DOHH2 (cell line): ENCODE measurements around the gene SUN2.

Experiments used
- EZH2phosphoT487 ChIP-seq: fragments of 200-600 bp; sonication (generic); IDR thresholded peaks from 2 replicates; pipeline ENCODE4 v1.6.1; 2017; ENCODE audit warnings: borderline replicate concordance, mild to moderate bottlenecking, antibody characterized with exemption, low read length, moderate library complexity, mixed read lengths
- TF ChIP-seq, protein P1 (sequence below): fragments of 200-600 bp; sonication (generic); IDR thresholded peaks from one replicate; pipeline ENCODE4 v1.5.1; 2014; ENCODE audit warnings: antibody characterized with exemption, mild to moderate bottlenecking, low read depth, low read length; ENCODE audit not compliant: poor library complexity, severe bottlenecking

DNA sequence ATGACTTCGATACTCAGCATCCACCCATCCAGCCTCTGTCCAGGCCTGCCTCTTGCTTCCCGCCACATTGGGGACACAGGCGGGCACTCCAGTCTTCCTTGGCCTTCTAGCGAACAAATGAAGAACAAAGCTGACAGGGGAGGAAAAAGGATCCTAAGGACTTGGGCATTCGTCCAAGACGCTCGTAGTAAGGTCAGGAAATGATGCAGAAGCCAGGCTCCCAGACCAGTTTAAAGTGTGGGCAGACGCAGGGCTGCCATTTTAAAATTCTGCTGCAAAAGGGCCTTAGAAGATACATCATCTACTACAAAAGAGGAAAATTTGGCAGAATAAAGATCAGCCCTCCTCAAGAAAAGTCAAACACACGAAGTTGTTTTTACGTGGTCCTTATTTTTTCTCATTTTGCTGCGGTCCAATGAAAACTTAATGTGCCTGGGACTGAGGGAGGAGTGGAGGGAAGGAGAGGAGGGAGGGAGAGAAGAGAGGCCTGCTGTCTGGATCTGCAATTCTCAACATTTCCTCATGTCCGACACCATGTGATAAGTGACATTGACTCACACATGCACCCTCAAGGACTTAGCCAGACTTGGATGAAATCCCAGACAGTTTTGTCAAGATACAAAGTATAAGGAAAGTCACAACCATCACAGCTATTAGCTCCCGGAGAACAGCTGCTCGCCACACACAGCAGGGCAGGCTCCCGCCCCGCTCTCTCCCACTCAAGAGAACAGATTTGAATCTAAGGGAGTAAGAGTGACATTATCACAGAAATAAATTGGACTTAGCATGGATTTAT is 32.4 kb upstream of the SUN2 start:
- TF ChIP-seq, protein P1, sequence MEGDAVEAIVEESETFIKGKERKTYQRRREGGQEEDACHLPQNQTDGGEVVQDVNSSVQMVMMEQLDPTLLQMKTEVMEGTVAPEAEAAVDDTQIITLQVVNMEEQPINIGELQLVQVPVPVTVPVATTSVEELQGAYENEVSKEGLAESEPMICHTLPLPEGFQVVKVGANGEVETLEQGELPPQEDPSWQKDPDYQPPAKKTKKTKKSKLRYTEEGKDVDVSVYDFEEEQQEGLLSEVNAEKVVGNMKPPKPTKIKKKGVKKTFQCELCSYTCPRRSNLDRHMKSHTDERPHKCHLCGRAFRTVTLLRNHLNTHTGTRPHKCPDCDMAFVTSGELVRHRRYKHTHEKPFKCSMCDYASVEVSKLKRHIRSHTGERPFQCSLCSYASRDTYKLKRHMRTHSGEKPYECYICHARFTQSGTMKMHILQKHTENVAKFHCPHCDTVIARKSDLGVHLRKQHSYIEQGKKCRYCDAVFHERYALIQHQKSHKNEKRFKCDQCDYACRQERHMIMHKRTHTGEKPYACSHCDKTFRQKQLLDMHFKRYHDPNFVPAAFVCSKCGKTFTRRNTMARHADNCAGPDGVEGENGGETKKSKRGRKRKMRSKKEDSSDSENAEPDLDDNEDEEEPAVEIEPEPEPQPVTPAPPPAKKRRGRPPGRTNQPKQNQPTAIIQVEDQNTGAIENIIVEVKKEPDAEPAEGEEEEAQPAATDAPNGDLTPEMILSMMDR = no peak
- TF ChIP-seq EZH2phosphoT487 = no peak
